Osteocyte (in vitro differentiated cells): ENCODE data around the gene C2CD4B. TPM values are rescaled to one million over a fixed set of nuclear protein-coding genes. Genes with fewer than 3 reads are reported as not detected.

Experiments
- total RNA-seq: library from RNA; stranded (reverse); gene quantifications from 2 replicates; pipeline ENCODE4 v1.2.1, GENCODE V29; 2021

The C2CD4B gene
- total RNA-seq, 1 donor from 2014 or later: not detected

Other genes starting within 250 kb of the C2CD4B start
- gene VPS13C, start 104.8 kb downstream of the C2CD4B start, total RNA-seq: 60.2 and 67.5 TPM in 2 replicates
- not detected in 2 replicates for gene C2CD4A, start 98.3 kb downstream of the C2CD4B start, total RNA-seq
- gene TLN2, start 225.3 kb upstream of the C2CD4B start, total RNA-seq: 9.9 and 10.4 TPM in 2 replicates